ENCODE measurements around the gene CRYAB.

Gene CRYAB

GRCh38 chr11:111911563-111912401, at the start of gene CRYAB:
Gene CRYAB, minus strand, starts transcription at chr11:111911770. Its CDS starts 46 bp downstream, at chr11:111911724.
- Histone ChIP-seq H3K4me3 (peak within 1 kb of the TSS; percentile 13 to 43 (median 27)), H3K27ac (peak within 1 kb of the TSS in 20 of 21 experiments; percentile 31 to 92 (median 77))

- H3K27ac ChIP-seq = peak overlapping the region in 8 of 21 experiments; percentile 4 to 72 (median 55)
- no peak overlapping the region for H3K4me3 ChIP-seq
Observed at GRCh38 chr11:111960916-111961315, 49.3 kb upstream of the CRYAB start.

- no peak overlapping the region for H3K27ac ChIP-seq
- H3K4me3 ChIP-seq = no peak overlapping the region
Observed at GRCh38 chr11:111957663-111958444, 46.3 kb upstream of the CRYAB start.

- Histone ChIP-seq H3K4me3 (no peak overlapping the region), H3K27ac (no peak overlapping the region)
Observed at GRCh38 chr11:111954154-111954553, 42.6 kb upstream of the CRYAB start.

- no peak overlapping the region for H3K4me3 ChIP-seq
Observed at GRCh38 chr11:111951565-111951964, 40.0 kb upstream of the CRYAB start.

GRCh38 chr11:111949519-111950426, 38.2 kb upstream of the CRYAB start:
- H3K27ac ChIP-seq = no peak overlapping the region
- H3K4me3 ChIP-seq = no peak overlapping the region

More at GRCh38 chr11:111951565-111951964, 40.0 kb upstream of the CRYAB start:
- H3K27ac ChIP-seq = no peak overlapping the region

GRCh38 chr11:111947143-111947542, 35.6 kb upstream of the CRYAB start:
- Histone ChIP-seq H3K4me3 (no peak overlapping the region), H3K27ac (peak overlapping the region in 3 of 21 experiments; percentile 8 to 84 (median 30))

- peak overlapping the region in 3 of 21 experiments; percentile 21 to 84 (median 82) for H3K27ac ChIP-seq
- no peak overlapping the region for H3K4me3 ChIP-seq
Observed at GRCh38 chr11:111946499-111946898, 34.9 kb upstream of the CRYAB start.

- peak overlapping the region in 19 of 21 experiments; percentile 11 to 84 (median 53) for H3K27ac ChIP-seq
- no peak overlapping the region for H3K4me3 ChIP-seq
Observed at GRCh38 chr11:111945198-111945597, 33.6 kb upstream of the CRYAB start.

- H3K27ac ChIP-seq = peak overlapping the region in 16 of 21 experiments; percentile 15 to 84 (median 66)
- H3K4me3 ChIP-seq = no peak overlapping the region
Observed at GRCh38 chr11:111944651-111945051, 33.1 kb upstream of the CRYAB start.

- no peak overlapping the region for H3K4me3 ChIP-seq
- H3K27ac ChIP-seq = peak overlapping the region in 16 of 21 experiments; percentile 15 to 84 (median 60)
Observed at GRCh38 chr11:111944139-111944538, 32.6 kb upstream of the CRYAB start.

- peak overlapping the region in 1 of 21 experiments; percentile 33 for H3K27ac ChIP-seq
- no peak overlapping the region for H3K4me3 ChIP-seq
Observed at GRCh38 chr11:111942829-111943228, 31.3 kb upstream of the CRYAB start.

- H3K27ac ChIP-seq = peak overlapping the region in 5 of 21 experiments; percentile 10 to 47 (median 40)
- no peak overlapping the region for H3K4me3 ChIP-seq
Observed at GRCh38 chr11:111941963-111942362, 30.4 kb upstream of the CRYAB start.

- Histone ChIP-seq H3K27ac (peak overlapping the region in 6 of 21 experiments; percentile 3 to 90 (median 52)), H3K4me3 (no peak overlapping the region)
Observed at GRCh38 chr11:111939836-111940604, 28.4 kb upstream of the CRYAB start.

- H3K27ac ChIP-seq = peak overlapping the region in 15 of 21 experiments; percentile 3 to 90 (median 61)
- H3K4me3 ChIP-seq = no peak overlapping the region
Observed at GRCh38 chr11:111938687-111939160, 27.2 kb upstream of the CRYAB start.

- peak overlapping the region in 15 of 21 experiments; percentile 12 to 90 (median 77) for H3K27ac ChIP-seq
Observed at GRCh38 chr11:111937844-111938243, 26.3 kb upstream of the CRYAB start.

GRCh38 chr11:111937461-111937769, 25.8 kb upstream of the CRYAB start:
- Histone ChIP-seq H3K4me3 (peak overlapping the region; percentile 45 to 86 (median 65)), H3K27ac (peak overlapping the region in 20 of 21 experiments; percentile 12 to 90 (median 70))

More at GRCh38 chr11:111937844-111938243, 26.3 kb upstream of the CRYAB start:
- H3K4me3 ChIP-seq = peak overlapping the region in 6 of 7 experiments; percentile 45 to 86 (median 66)

GRCh38 chr11:111936040-111936540, 24.5 kb upstream of the CRYAB start:
- Histone ChIP-seq H3K4me3 (peak overlapping the region in 6 of 7 experiments; percentile 45 to 86 (median 66)), H3K27ac (peak overlapping the region in 15 of 21 experiments; percentile 3 to 90 (median 71))
